GM23248 (cell line): ENCODE measurements around the gene TRAPPC2L. TPM values are rescaled to one million over a fixed set of nuclear protein-coding genes. Genes with fewer than 3 reads are reported as not detected.
A peak's percentile ranks its signal among the peaks of the same experiment; 100 is the strongest.

Experiments
- DNase-seq: peaks from one replicate; pipeline ENCODE4 v3.0.0-alpha.2; 2015
- H2AFZ ChIP-seq: fragments of 200-600 bp; sonication (generic); 2 replicates; pipeline ENCODE4 v1.6.1; 2016; ENCODE audit warnings: antibody characterized with exemption
- H3F3A ChIP-seq: fragments of 200-600 bp; sonication (generic); 2 replicates; pipeline ENCODE4 v1.6.1; 2016; ENCODE audit warnings: mild to moderate bottlenecking, antibody characterized with exemption, mixed run types; ENCODE audit not compliant: insufficient read depth
- H3K27ac ChIP-seq: fragments of 200-600 bp; sonication (generic); 2 replicates; pipeline ENCODE4 v1.5.1; 2016; ENCODE audit warnings: mild to moderate bottlenecking
- H3K27me3 ChIP-seq: fragments of 200-600 bp; sonication (generic); replicated peaks from 2 replicates; pipeline ENCODE4 v1.6.1; 2016; ENCODE audit warnings: mild to moderate bottlenecking; ENCODE audit not compliant: insufficient read depth
- H3K36me3 ChIP-seq: fragments of 200-600 bp; sonication (generic); 2 replicates; pipeline ENCODE4 v1.6.1; 2016; ENCODE audit warnings: low read depth, mild to moderate bottlenecking
- H3K4me1 ChIP-seq: fragments of 200-600 bp; sonication (generic); 2 replicates; pipeline ENCODE4 v1.6.1; 2016; ENCODE audit warnings: mild to moderate bottlenecking; ENCODE audit not compliant: insufficient read depth
- H3K4me2 ChIP-seq: fragments of 200-600 bp; sonication (generic); one replicate; pipeline ENCODE4 v1.6.1; 2016; ENCODE audit warnings: mild to moderate bottlenecking; ENCODE audit not compliant: unreplicated experiment
- H3K4me3 ChIP-seq: fragments of 200-600 bp; sonication (generic); 2 replicates; pipeline ENCODE4 v1.5.1; 2016; ENCODE audit warnings: mild to moderate bottlenecking
- H3K79me2 ChIP-seq: fragments of 200-600 bp; sonication (generic); 2 replicates; pipeline ENCODE4 v1.6.1; 2016; ENCODE audit warnings: mild to moderate bottlenecking; ENCODE audit not compliant: insufficient read depth
- H3K9ac ChIP-seq: fragments of 200-600 bp; sonication (generic); 2 replicates; pipeline ENCODE4 v1.6.1; 2016; ENCODE audit warnings: mild to moderate bottlenecking
- H3K9me2 ChIP-seq: fragments of 200-600 bp; sonication (generic); 2 replicates; pipeline ENCODE4 v1.6.1; 2016; ENCODE audit warnings: mixed run types, mild to moderate bottlenecking, moderate library complexity; ENCODE audit not compliant: insufficient read depth
- H3K9me3 ChIP-seq: fragments of 200-600 bp; sonication (generic); one replicate; pipeline ENCODE4 v1.6.1; 2017; ENCODE audit warnings: low read depth
- H4K20me1 ChIP-seq: fragments of 200-600 bp; sonication (generic); 2 replicates; pipeline ENCODE4 v1.6.0; 2016; ENCODE audit not compliant: insufficient read depth
- EZH2 ChIP-seq: fragments of 200-600 bp; sonication (generic); IDR thresholded peaks from 2 replicates; pipeline ENCODE4 v1.6.1; 2018; ENCODE audit warnings: antibody characterized with exemption, mild to moderate bottlenecking; ENCODE audit not compliant: insufficient read depth, poor library complexity, severe bottlenecking
- EZH2phosphoT487 ChIP-seq: fragments of 200-600 bp; sonication (generic); IDR thresholded peaks from 2 replicates; pipeline ENCODE4 v1.6.1; 2018; ENCODE audit warnings: antibody characterized with exemption, moderate library complexity, mild to moderate bottlenecking, low read depth; ENCODE audit not compliant: insufficient read depth
- WGBS, 2 experiments: methylation state at CpG; one replicate each; pipeline ENCODE4 v1.1.6; 2015 to 2017; ENCODE audit warnings: low lambda C conversion rate in 2 of 2, low coverage in 1 of 2; ENCODE audit errors: missing lambda C conversion rate in 2 of 2; 5-methylcytosine and 5-hydroxymethylcytosine counted together
- in situ Hi-C: fragments of 300-500 bp; cut with MboI; formaldehyde crosslinking; loops from 2 replicates; pipeline ENCODE4 v1.15.0; 2020
- polyA plus RNA-seq: library from polyadenylated mRNA; unstranded; fragments of >200 nt; fragmentation: Nextera tagmentation; extraction: Ambion mirVana; gene quantifications from 2 replicates; pipeline ENCODE4 v1.2.1, GENCODE V29; 2016
- total RNA-seq: library from RNA; depleted of rRNA; stranded (reverse); fragments of >200 nt; shearing (Covaris generic); gene quantifications from 2 replicates; pipeline ENCODE4 v1.2.3, GENCODE V29; 2014

Gene TRAPPC2L
- total and polyA plus RNA-seq, 2 experiments from 2014 or later, result 18.7 to 83.2 TPM

- no peaks in the 10 kb centered on the region for H3K36me3 ChIP-seq
- no peaks in the 10 kb centered on the region for H3F3A ChIP-seq
- DNase-seq, result no peak
- no peaks in the 10 kb centered on the region for H3K4me1 ChIP-seq
- WGBS, 2 experiments, result 55 to 67% methylated on average over 15 to 20 of the region's 20 CpGs
- TF ChIP-seq EZH2phosphoT487, result no peak
- in situ Hi-C loops, result no loop called here
- H3K9me2 ChIP-seq, result no peaks in the 10 kb centered on the region
- H3K9ac ChIP-seq, result no peak within 1 kb of the TSS
- no peak within 1 kb of the TSS for H3K4me3 ChIP-seq
- H4K20me1 ChIP-seq, result no peaks in the 10 kb centered on the region
- H2AFZ ChIP-seq, result no peak within 1 kb of the TSS
- H3K9me3 ChIP-seq, result no peaks in the 10 kb centered on the region
- H3K27ac ChIP-seq, result no peak within 1 kb of the TSS
- H3K27me3 ChIP-seq, result peaks cover 9% of the 10 kb centered on the region; the same call in 1 of the 2 replicates
- no peak within 1 kb of the TSS for H3K4me2 ChIP-seq
- no peaks in the 10 kb centered on the region for H3K79me2 ChIP-seq
Observed at GRCh38 chr16:88866151-88866920, 9.4 kb downstream of the TRAPPC2L start, which contains the start of gene PABPN1L. PABPN1L (minus strand) TSS chr16:88866660; CDS start chr16:88866606, 54 bp downstream.

GRCh38 chr16:88867581-88868246, 10.8 kb downstream of the TRAPPC2L start:
- no peaks in the 10 kb centered on the region for H3K9me3 ChIP-seq
- WGBS, 2 experiments, result 82 to 85% methylated on average over 17 to 24 of the region's 24 CpGs
- no peak overlapping the region for H3K4me3 ChIP-seq
- H3K36me3 ChIP-seq, result no peaks in the 10 kb centered on the region
- H3K9me2 ChIP-seq, result no peaks in the 10 kb centered on the region
- TF ChIP-seq EZH2 (no peak), EZH2phosphoT487 (no peak)
- no peaks in the 10 kb centered on the region for H4K20me1 ChIP-seq
- in situ Hi-C loops, result no loop called here
- H3K27me3 ChIP-seq, result peaks cover 11% of the 10 kb centered on the region; the same call in 1 of the 2 replicates
- H2AFZ ChIP-seq, result no peak overlapping the region
- no peaks in the 10 kb centered on the region for H3K4me1 ChIP-seq
- no peak overlapping the region for H3K27ac ChIP-seq
- H3F3A ChIP-seq, result no peaks in the 10 kb centered on the region
- no peak overlapping the region for H3K9ac ChIP-seq
- H3K79me2 ChIP-seq, result no peaks in the 10 kb centered on the region
- H3K4me2 ChIP-seq, result no peak overlapping the region
- no peak for DNase-seq

GRCh38 chr16:88868974-88869672, 12.2 kb downstream of the TRAPPC2L start:
- H3K9ac ChIP-seq, result no peak overlapping the region
- H3K9me2 ChIP-seq, result no peaks in the 10 kb centered on the region
- TF ChIP-seq EZH2phosphoT487 (no peak), EZH2 (no peak)
- H3F3A ChIP-seq, result no peaks in the 10 kb centered on the region
- H3K27ac ChIP-seq, result no peak overlapping the region
- WGBS, 2 experiments, result 72 to 76% methylated on average over 27 of the region's 27 CpGs
- no peaks in the 10 kb centered on the region for H3K79me2 ChIP-seq
- no peaks in the 10 kb centered on the region for H3K4me1 ChIP-seq
- no peak overlapping the region for H3K4me2 ChIP-seq
- H3K9me3 ChIP-seq, result no peaks in the 10 kb centered on the region
- no peak overlapping the region for H3K4me3 ChIP-seq
- peaks cover 11% of the 10 kb centered on the region for H3K27me3 ChIP-seq
- in situ Hi-C loops, result no loop called here
- H3K36me3 ChIP-seq, result no peaks in the 10 kb centered on the region
- no peak overlapping the region for H2AFZ ChIP-seq
- no peak for DNase-seq
- no peaks in the 10 kb centered on the region for H4K20me1 ChIP-seq

GRCh38 chr16:88869673-88869980, 12.7 kb downstream of the TRAPPC2L start:
- 38 to 50% methylated on average over 7 to 9 of the region's 9 CpGs for WGBS, 2 experiments
- TF ChIP-seq EZH2phosphoT487 (no peak), EZH2 (no peak)
- Histone ChIP-seq H3K9ac (no peak overlapping the region), H3K4me2 (no peak overlapping the region), H3F3A (no peaks in the 10 kb centered on the region), H4K20me1 (no peaks in the 10 kb centered on the region), H3K4me3 (no peak overlapping the region), H3K9me2 (no peaks in the 10 kb centered on the region), H3K27ac (no peak overlapping the region), H3K9me3 (no peaks in the 10 kb centered on the region), H3K4me1 (no peaks in the 10 kb centered on the region), H3K27me3 (peaks cover 11% of the 10 kb centered on the region), H2AFZ (no peak overlapping the region), H3K79me2 (no peaks in the 10 kb centered on the region), H3K36me3 (no peaks in the 10 kb centered on the region)
- DNase-seq, result peak; percentile 58
- in situ Hi-C loops, result no loop called here
